ENCODE results near the gene WBP2. TPM values are rescaled to one million over a fixed set of nuclear protein-coding genes. Genes with fewer than 3 reads are reported as not detected.
A peak's percentile ranks its signal among the peaks of the same experiment; 100 is the strongest.

WBP2 gene
- total and polyA plus RNA-seq, 9 of the 15 experiments (the other 6 are each of a cell fraction or from before 2014, with no cell fraction given), result 2.2 to 74.3 (median 20.0) TPM

DNA sequence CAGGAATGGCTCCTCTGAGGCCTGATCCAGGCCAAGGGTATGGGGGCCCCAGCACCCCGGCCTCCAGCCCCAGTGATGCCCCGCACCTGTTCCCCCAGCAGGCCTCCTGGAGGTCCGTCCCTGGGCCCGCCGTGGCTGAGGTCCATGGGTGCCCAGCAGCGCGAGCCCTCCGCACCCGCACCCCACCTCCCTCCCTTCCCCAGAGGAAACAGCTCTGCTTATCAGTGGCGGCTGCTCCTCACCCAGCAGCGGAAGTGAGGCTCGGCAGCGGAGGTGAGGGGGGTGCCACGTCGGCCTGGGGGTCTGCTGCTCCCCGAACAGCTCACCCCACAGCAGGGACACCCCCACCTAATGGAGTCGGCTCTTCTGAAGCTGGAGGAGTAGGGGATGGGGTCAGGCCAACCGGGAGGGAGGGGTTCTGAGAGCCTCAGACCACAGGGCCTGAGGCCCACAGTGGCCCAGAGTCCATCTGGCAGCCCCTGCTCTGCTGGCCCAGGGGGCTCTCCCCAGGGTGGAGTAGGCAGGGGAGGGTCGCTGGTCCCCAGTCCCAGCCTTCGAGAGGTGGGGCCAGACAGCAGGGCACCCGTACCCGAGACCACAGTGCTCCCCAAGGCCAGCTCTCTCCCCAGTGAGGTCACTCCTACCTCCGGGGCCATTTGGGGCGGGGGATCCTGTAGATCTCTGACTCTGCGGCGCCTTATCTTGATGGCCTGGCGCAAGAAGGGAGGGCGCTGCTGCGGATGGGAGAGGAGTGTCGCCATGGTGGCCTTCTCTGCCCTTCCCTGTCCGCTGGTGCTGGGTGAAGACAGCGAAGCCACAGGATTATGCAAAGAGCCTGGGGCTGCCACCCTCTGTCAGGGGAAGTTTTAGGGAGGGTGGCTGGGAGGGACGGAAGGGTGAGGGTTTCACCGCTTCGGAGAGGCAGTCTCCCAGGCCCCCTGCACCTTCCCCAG lies 11.3 kb downstream of the WBP2 start, which contains the start of gene UNC13D (continued):
- TF ChIP-seq MEF2D (tag; conservative IDR thresholded peaks at IDR 0.05; ENCODE audit: low read depth) (0 out of 2 replicates have a peak, but pooled peaks have one; percentile 39), SMAD4 (CRISPR knock-in tag; conservative IDR thresholded peaks at IDR 0.05) (peak; percentile 80; the same call in 1 of the 2 replicates), DMBX1 (CRISPR knock-in tag; IDR thresholded peaks at IDR 0.05; ENCODE audit: borderline replicate concordance) (peak; percentile 72; the same call in 1 of the 2 replicates), MTA2 (IDR thresholded peaks at IDR 0.05; ENCODE audit: low read depth) (0 out of 2 replicates have a peak, but pooled peaks have one; percentile 20), TCF3 (CRISPR knock-in tag; IDR thresholded peaks at IDR 0.05) (peak; percentile 51; the same call in 1 of the 2 replicates), TOE1 (IDR thresholded peaks at IDR 0.05; ENCODE audit: borderline replicate concordance) (peak; percentile 47; the same call in 1 of the 2 replicates), TOE1 (CRISPR knock-in tag; IDR thresholded peaks at IDR 0.05; ENCODE audit: borderline replicate concordance, low read depth) (no peak), POLR2AphosphoS5 (IDR thresholded peaks at IDR 0.05; ENCODE audit: control insufficient read depth, insufficient read depth, low read depth, low read length) (peak; percentile 53), CC2D1A (IDR thresholded peaks at IDR 0.05) (peak; percentile 88)
- TF ChIP-seq, protein P1, sequence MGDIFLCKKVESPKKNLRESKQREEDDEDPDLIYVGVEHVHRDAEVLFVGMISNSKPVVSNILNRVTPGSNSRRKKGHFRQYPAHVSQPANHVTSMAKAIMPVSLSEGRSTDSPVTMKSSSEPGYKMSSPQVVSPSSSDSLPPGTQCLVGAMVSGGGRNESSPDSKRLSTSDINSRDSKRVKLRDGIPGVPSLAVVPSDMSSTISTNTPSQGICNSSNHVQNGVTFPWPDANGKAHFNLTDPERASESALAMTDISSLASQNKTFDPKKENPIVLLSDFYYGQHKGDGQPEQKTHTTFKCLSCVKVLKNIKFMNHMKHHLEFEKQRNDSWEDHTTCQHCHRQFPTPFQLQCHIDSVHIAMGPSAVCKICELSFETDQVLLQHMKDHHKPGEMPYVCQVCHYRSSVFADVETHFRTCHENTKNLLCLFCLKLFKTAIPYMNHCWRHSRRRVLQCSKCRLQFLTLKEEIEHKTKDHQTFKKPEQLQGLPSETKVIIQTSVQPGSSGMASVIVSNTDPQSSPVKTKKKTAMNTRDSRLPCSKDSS (IDR thresholded peaks at IDR 0.05; ENCODE audit: low read depth, partially characterized antibody), result no peak
- TF ChIP-seq, protein P2, sequence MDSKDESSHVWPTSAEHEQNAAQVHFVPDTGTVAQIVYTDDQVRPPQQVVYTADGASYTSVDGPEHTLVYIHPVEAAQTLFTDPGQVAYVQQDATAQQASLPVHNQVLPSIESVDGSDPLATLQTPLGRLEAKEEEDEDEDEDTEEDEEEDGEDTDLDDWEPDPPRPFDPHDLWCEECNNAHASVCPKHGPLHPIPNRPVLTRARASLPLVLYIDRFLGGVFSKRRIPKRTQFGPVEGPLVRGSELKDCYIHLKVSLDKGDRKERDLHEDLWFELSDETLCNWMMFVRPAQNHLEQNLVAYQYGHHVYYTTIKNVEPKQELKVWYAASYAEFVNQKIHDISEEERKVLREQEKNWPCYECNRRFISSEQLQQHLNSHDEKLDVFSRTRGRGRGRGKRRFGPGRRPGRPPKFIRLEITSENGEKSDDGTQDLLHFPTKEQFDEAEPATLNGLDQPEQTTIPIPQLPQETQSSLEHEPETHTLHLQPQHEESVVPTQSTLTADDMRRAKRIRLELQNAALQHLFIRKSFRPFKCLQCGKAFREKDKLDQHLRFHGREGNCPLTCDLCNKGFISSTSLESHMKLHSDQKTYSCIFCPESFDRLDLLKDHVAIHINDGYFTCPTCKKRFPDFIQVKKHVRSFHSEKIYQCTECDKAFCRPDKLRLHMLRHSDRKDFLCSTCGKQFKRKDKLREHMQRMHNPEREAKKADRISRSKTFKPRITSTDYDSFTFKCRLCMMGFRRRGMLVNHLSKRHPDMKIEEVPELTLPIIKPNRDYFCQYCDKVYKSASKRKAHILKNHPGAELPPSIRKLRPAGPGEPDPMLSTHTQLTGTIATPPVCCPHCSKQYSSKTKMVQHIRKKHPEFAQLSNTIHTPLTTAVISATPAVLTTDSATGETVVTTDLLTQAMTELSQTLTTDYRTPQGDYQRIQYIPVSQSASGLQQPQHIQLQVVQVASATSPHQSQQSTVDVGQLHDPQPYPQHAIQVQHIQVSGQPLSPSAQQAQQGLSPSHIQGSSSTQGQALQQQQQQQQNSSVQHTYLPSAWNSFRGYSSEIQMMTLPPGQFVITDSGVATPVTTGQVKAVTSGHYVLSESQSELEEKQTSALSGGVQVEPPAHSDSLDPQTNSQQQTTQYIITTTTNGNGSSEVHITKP (IDR thresholded peaks at IDR 0.05; ENCODE audit: partially characterized antibody), result peak; percentile 94
- TF ChIP-seq, protein P3, sequence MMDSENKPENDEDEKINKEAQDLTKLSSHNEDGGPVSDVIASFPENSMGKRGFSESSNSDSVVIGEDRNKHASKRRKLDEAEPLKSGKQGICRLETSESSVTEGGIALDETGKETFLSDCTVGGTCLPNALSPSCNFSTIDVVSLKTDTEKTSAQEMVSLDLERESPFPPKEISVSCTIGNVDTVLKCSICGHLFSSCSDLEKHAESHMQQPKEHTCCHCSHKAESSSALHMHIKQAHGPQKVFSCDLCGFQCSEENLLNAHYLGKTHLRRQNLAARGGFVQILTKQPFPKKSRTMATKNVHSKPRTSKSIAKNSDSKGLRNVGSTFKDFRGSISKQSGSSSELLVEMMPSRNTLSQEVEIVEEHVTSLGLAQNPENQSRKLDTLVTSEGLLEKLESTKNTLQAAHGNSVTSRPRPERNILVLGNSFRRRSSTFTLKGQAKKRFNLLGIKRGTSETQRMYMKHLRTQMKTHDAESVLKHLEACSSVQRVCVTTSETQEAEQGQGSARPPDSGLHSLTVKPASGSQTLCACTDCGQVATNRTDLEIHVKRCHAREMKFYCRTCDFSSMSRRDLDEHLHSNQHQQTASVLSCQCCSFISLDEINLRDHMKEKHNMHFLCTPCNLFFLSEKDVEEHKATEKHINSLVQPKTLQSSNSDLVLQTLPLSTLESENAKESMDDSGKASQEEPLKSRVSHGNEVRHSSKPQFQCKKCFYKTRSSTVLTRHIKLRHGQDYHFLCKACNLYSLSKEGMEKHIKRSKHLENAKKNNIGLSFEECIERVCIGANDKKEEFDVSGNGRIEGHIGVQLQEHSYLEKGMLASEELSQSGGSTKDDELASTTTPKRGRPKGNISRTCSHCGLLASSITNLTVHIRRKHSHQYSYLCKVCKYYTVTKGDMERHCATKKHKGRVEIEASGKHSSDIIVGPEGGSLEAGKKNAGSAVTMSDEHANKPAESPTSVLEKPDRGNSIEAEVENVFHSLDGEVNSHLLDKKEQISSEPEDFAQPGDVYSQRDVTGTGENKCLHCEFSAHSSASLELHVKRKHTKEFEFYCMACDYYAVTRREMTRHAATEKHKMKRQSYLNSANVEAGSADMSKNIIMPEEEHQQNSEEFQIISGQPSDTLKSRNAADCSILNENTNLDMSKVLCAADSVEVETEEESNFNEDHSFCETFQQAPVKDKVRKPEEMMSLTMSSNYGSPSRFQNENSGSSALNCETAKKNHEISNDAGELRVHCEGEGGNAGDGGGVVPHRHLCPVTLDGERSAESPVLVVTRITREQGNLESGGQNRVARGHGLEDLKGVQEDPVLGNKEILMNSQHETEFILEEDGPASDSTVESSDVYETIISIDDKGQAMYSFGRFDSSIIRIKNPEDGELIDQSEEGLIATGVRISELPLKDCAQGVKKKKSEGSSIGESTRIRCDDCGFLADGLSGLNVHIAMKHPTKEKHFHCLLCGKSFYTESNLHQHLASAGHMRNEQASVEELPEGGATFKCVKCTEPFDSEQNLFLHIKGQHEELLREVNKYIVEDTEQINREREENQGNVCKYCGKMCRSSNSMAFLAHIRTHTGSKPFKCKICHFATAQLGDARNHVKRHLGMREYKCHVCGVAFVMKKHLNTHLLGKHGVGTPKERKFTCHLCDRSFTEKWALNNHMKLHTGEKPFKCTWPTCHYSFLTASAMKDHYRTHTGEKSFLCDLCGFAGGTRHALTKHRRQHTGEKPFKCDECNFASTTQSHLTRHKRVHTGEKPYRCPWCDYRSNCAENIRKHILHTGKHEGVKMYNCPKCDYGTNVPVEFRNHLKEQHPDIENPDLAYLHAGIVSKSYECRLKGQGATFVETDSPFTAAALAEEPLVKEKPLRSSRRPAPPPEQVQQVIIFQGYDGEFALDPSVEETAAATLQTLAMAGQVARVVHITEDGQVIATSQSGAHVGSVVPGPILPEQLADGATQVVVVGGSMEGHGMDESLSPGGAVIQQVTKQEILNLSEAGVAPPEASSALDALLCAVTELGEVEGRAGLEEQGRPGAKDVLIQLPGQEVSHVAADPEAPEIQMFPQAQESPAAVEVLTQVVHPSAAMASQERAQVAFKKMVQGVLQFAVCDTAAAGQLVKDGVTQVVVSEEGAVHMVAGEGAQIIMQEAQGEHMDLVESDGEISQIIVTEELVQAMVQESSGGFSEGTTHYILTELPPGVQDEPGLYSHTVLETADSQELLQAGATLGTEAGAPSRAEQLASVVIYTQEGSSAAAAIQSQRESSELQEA (IDR thresholded peaks at IDR 0.05; ENCODE audit: low read depth), result peak; percentile 72

Measured in K562 (cell line).